Peyer's patch (tissue), 4 donors: ENCODE data around the gene HM13.

Source experiments
- CTCF ChIP-seq, 6 experiments: fragments of 450-650 bp in 4 of 6; fragments of 200-600 bp in 2 of 6; sonication (generic) in 1 of 6; IDR thresholded peaks; one replicate each; pipeline ENCODE4 v1.5.1; 2017 to 2019; ENCODE audit warnings: antibody characterized with exemption in 6 of 6, mild to moderate bottlenecking in 3 of 6, moderate library complexity in 1 of 6
- POLR2A ChIP-seq, 2 donors: fragments of 450-650 bp; IDR thresholded peaks; one replicate each; pipeline ENCODE4 v1.5.1; 2017; ENCODE audit warnings: antibody characterized with exemption in 2 of 2, mild to moderate bottlenecking in 2 of 2, moderate library complexity in 2 of 2

- TF ChIP-seq POLR2A (IDR thresholded peaks at IDR 0.05) (no peak), CTCF (IDR thresholded peaks at IDR 0.05) (no peak)
Observed at GRCh38 chr20:31596831-31597480, 82.7 kb downstream of the HM13 start.
